ENCODE results near the gene PPP6R2. TPM values are rescaled to one million over a fixed set of nuclear protein-coding genes. Genes with fewer than 3 reads are reported as not detected.

The PPP6R2 gene
- total and polyA plus RNA-seq, 2 of the 8 experiments (the other 6 are each of a cell fraction or from before 2014, with no cell fraction given) = 25.0 to 32.2 TPM

- CTCF ChIA-PET (ENCODE audit: partially characterized antibody) = interaction anchor here (0.6 to 1.3 kb wide), 3 partner anchors 18 to 208 kb away, joined by 3 read pairs; no protein-coding TSS in a partner anchor
- POLR2A ChIA-PET (ENCODE audit: partially characterized antibody) = interaction anchor here (0.7 to 1.1 kb wide), 2 partner anchors 11 to 17 kb away, joined by 3 read pairs; no protein-coding TSS in a partner anchor
- TF ChIP-seq NRF1 (IDR thresholded peaks at IDR 0.05; ENCODE audit: low read depth, low read length) = no peak
- TF ChIP-seq SP4 (IDR thresholded peaks at IDR 0.05; ENCODE audit: low read length) = no peak
- TF ChIP-seq, protein P1, sequence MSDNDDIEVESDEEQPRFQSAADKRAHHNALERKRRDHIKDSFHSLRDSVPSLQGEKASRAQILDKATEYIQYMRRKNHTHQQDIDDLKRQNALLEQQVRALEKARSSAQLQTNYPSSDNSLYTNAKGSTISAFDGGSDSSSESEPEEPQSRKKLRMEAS (IDR thresholded peaks at IDR 0.05) = no peak
- TF ChIP-seq BRCA1 (IDR thresholded peaks at IDR 0.05; ENCODE audit: low read depth, low read length) = no peak
- TF ChIP-seq JUND (IDR thresholded peaks at IDR 0.05; ENCODE audit: low read length) = no peak
- no peak for TF ChIP-seq RBBP5 (IDR thresholded peaks at IDR 0.05; ENCODE audit: borderline replicate concordance, low read depth, low read length)
- TF ChIP-seq KDM1A (IDR thresholded peaks at IDR 0.05; ENCODE audit: borderline replicate concordance, low read length) = no peak
- TF ChIP-seq MAFK (IDR thresholded peaks at IDR 0.05; ENCODE audit: low read depth, low read length) = no peak
- no peak for TF ChIP-seq KDM5A (IDR thresholded peaks at IDR 0.05; ENCODE audit: low read length)
- no peak for TF ChIP-seq TBP (IDR thresholded peaks at IDR 0.05; ENCODE audit: low read depth, low read length)
- no peak for TF ChIP-seq JUN (IDR thresholded peaks at IDR 0.05; ENCODE audit: low read depth, low read length)
- TF ChIP-seq CTBP2 (IDR thresholded peaks at IDR 0.05; ENCODE audit: borderline replicate concordance, insufficient read depth, insufficient read length, low read length) = no peak
- no peak for TF ChIP-seq SIX5 (IDR thresholded peaks at IDR 0.05; ENCODE audit: low read depth, low read length)
- TF ChIP-seq CREB1 (IDR thresholded peaks at IDR 0.05) = no peak
- TF ChIP-seq BCL11A (IDR thresholded peaks at IDR 0.05; ENCODE audit: low read depth in 2 of 2, low read length in 2 of 2) = no peak
- no peak for TF ChIP-seq CBX8 (IDR thresholded peaks at IDR 0.05; ENCODE audit: borderline replicate concordance, low read depth, low read length)
Observed at GRCh38 chr22:50357222-50357621, 14.1 kb downstream of the PPP6R2 start.

More at GRCh38 chr22:50357222-50357621, 14.1 kb downstream of the PPP6R2 start:
- H2BK20ac ChIP-seq (ENCODE audit: low read length) = no peak overlapping the region
- FAIRE-seq = no peak
- H2BK15ac ChIP-seq (ENCODE audit: low read length) = no peak overlapping the region
- peaks cover 0 to 12% of the 10 kb centered on the region in 2 experiments for H4K20me1 ChIP-seq (replicated peaks in 1 of 2; ENCODE audit: control insufficient read depth in 1 of 2, insufficient read depth in 2 of 2, low read length in 2 of 2)
- no peaks in the 10 kb centered on the region; a peak in 1 of 7 replicates for H3K4me1 ChIP-seq (replicated peaks in 1 of 4; ENCODE audit: control insufficient read depth in 3 of 4, insufficient read depth in 4 of 4, low read length in 3 of 4)
- H4K8ac ChIP-seq (ENCODE audit: extremely low read depth, insufficient read depth, low read length) = no peak overlapping the region
- H3K79me1 ChIP-seq (ENCODE audit: low read depth, low read length) = peaks cover 20% of the 10 kb centered on the region
- H2AK5ac ChIP-seq (ENCODE audit: low read depth, low read length) = no peak overlapping the region
- 93% methylated on average over 1 of the region's 1 CpG; no CpG with 5 or more reads in 1 of the 2 experiments for WGBS, 2 experiments (ENCODE audit: extremely low coverage in 1 of 2, insufficient coverage in 1 of 2, insufficient read length in 1 of 2, insufficient replicate concordance in 2 of 2, low coverage in 1 of 2, low lambda C conversion rate in 2 of 2, missing lambda C conversion rate in 1 of 2)
- no peak overlapping the region for H3K23ac ChIP-seq (ENCODE audit: insufficient read length)
- peaks cover 9 to 50% of the 10 kb centered on the region in 2 experiments; a peak in 3 of 4 replicates for H3K79me2 ChIP-seq (ENCODE audit: control insufficient read depth in 1 of 2, insufficient read depth in 2 of 2, low read length in 2 of 2)
- no peak overlapping the region for H3K4ac ChIP-seq (replicated peaks; ENCODE audit: insufficient read length, low read depth, low read length)
- H3K18ac ChIP-seq (ENCODE audit: extremely low read depth, low read length) = no peak overlapping the region
- no peak overlapping the region for H2BK120ac ChIP-seq (replicated peaks; ENCODE audit: low read depth, low read length)
- H3K9ac ChIP-seq (replicated peaks in 1 of 4; ENCODE audit: extremely low read depth in 1 of 4, low read depth in 3 of 4, low read length in 3 of 4) = no peak overlapping the region
- no peaks in the 10 kb centered on the region for H3K9me3 ChIP-seq (ENCODE audit: insufficient read depth in 2 of 2, low read depth in 1 of 2, low read length in 1 of 2)
- no peak overlapping the region for H3K56ac ChIP-seq (replicated peaks; ENCODE audit: insufficient read length, low read depth, low read length)
- H3K36me3 ChIP-seq (ENCODE audit: control insufficient read depth in 2 of 4, insufficient read depth in 4 of 4, low read length in 3 of 4) = no peaks in the 10 kb centered on the region
- H3K4me2 ChIP-seq (ENCODE audit: insufficient read depth in 1 of 2, low read depth in 2 of 2, low read length in 2 of 2) = no peak overlapping the region
- H2BK5ac ChIP-seq (ENCODE audit: low read depth, low read length) = no peak overlapping the region
- no peak overlapping the region for H3K14ac ChIP-seq (ENCODE audit: insufficient read length)
- H2AFZ ChIP-seq (ENCODE audit: low read length) = no peak overlapping the region
- H3K27me3 ChIP-seq (replicated peaks in 1 of 4; ENCODE audit: control insufficient read depth in 3 of 4, extremely low read depth in 1 of 4, insufficient read depth in 3 of 4, low read length in 3 of 4) = no peaks in the 10 kb centered on the region
- H3K27ac ChIP-seq (ENCODE audit: low read depth, low read length) = no peak overlapping the region
- no peaks in the 10 kb centered on the region for H3K23me2 ChIP-seq (ENCODE audit: low read depth, low read length)
- no peak overlapping the region for H4K5ac ChIP-seq (ENCODE audit: insufficient read length, low read depth, low read length)
- no peak for DNase-seq (ENCODE audit: low read depth in 1 of 2, low spot score in 2 of 2)
- no peak overlapping the region for H2BK12ac ChIP-seq (ENCODE audit: low read depth, low read length)
- H3K4me3 ChIP-seq (ENCODE audit: extremely low read depth in 1 of 4, insufficient read depth in 2 of 4, low read depth in 3 of 4, low read length in 4 of 4) = no peak overlapping the region
- H4K91ac ChIP-seq (replicated peaks; ENCODE audit: insufficient read length, low read length) = no peak overlapping the region
